Measurements from ENCODE around the gene KAT6B.

- TF ChIP-seq CTCF (IDR thresholded peaks at IDR 0.05) (no peak), POLR2A (IDR thresholded peaks at IDR 0.05; ENCODE audit: low read depth) (no peak), POLR2AphosphoS5 (IDR thresholded peaks at IDR 0.05) (no peak), EP300 (IDR thresholded peaks at IDR 0.05) (no peak)
Measured at GRCh38 chr10:75002351-75002725, 175.9 kb downstream of the KAT6B start.
